Heart left ventricle (tissue), 13 donors: ENCODE data around the gene SCARB1.

ENCODE experiments used
- POLR2A ChIP-seq, 2 donors: fragments of 450-650 bp; IDR thresholded peaks; one replicate each; pipeline ENCODE4 v1.6.1; 2017; ENCODE audit warnings: antibody characterized with exemption in 2 of 2, mild to moderate bottlenecking in 2 of 2, moderate library complexity in 2 of 2
- TF ChIP-seq, protein P1 (sequence below), 12 donors: fragments of 200-600 bp; sonication (generic) in 4 of 12; IDR thresholded peaks; one replicate each; pipeline versions ENCODE4 v1.5.0 to v1.8.0; 2018 to 2022; ENCODE audit warnings: antibody characterized with exemption in 12 of 12, mild to moderate bottlenecking in 5 of 12
- donor health status: ischemic (EF 13 %, LVEDD 7.1; RV severe dilation, severe dysfunction).
- donor health status: DM: no; HTN: yes; CAD: no.
- donor health status: DM: no; HTN: no; CAD: no.
- donor health status: ischemic (EF 25% LVEDD 6.9; RV normal size, moderate dysfunction).
- donor health status: ischemic (EF 25% LVEDD 5.7; RV mildly dilated, moderate dysfunction).
- donor health status: ischemic (EF 35%, LVEDD 5.7; RV mildly dilated, moderate dysfunction).
- donor health status: nonischemic (EF 11% LVEDD 7.7; RV severe dilation, severe dysfunction).
- donor health status: DM: yes; HTN: yes; CAD: no.
- donor health status: PGD.
- donor health status: ischemic (EF 29% LVEDD 5.4; RV normal size, mild dysfunction).
- donor health status: nonischemic (EF 23%, LVEDD 6.1; RV moderate dilation, normal function).

DNA sequence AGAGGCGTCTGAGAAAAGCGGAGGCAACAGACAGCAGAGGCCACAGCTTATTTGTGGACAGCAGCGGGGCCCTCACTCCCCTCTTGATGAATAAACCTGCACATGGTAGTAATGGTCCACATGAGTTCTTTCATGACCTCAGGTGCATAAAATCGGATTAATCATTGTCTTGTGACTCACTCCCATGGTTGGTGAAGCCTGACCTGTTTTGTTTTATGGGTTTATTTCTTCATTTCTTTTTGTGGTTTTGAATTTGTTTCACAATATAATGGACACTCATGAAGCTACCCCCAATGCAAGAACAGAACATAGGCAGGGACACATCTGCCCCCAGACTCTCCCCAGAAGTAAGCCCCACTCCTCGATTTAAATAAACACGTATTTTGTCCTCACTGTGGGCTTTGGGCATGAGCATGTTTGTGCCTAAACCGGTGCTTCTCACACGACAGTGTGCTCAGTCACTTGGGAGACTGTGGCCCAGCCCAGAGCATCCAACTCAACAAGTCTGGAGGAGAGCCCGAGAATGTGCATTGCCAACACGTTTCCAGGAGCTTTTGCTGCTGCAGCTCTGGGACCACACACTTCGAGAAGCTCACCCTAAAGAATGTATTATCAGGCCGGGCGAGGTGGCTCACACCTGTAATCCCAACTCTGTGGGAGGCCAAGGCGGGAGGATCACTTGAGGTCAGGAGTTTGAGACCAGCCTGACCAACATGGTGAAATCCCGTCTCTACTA lies 116.1 kb downstream of the SCARB1 start:
- TF ChIP-seq, protein P1, sequence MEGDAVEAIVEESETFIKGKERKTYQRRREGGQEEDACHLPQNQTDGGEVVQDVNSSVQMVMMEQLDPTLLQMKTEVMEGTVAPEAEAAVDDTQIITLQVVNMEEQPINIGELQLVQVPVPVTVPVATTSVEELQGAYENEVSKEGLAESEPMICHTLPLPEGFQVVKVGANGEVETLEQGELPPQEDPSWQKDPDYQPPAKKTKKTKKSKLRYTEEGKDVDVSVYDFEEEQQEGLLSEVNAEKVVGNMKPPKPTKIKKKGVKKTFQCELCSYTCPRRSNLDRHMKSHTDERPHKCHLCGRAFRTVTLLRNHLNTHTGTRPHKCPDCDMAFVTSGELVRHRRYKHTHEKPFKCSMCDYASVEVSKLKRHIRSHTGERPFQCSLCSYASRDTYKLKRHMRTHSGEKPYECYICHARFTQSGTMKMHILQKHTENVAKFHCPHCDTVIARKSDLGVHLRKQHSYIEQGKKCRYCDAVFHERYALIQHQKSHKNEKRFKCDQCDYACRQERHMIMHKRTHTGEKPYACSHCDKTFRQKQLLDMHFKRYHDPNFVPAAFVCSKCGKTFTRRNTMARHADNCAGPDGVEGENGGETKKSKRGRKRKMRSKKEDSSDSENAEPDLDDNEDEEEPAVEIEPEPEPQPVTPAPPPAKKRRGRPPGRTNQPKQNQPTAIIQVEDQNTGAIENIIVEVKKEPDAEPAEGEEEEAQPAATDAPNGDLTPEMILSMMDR (IDR thresholded peaks at IDR 0.05) = no peak
- no peak for TF ChIP-seq POLR2A (IDR thresholded peaks at IDR 0.05)
